ENCODE results near the gene IGFALS. TPM values are rescaled to one million over a fixed set of nuclear protein-coding genes. Genes with fewer than 3 reads are reported as not detected.

Gene IGFALS
- total and polyA plus RNA-seq, 9 donors, result 0.20 to 1.8 (median 0.50) TPM; not detected in 1

DNA sequence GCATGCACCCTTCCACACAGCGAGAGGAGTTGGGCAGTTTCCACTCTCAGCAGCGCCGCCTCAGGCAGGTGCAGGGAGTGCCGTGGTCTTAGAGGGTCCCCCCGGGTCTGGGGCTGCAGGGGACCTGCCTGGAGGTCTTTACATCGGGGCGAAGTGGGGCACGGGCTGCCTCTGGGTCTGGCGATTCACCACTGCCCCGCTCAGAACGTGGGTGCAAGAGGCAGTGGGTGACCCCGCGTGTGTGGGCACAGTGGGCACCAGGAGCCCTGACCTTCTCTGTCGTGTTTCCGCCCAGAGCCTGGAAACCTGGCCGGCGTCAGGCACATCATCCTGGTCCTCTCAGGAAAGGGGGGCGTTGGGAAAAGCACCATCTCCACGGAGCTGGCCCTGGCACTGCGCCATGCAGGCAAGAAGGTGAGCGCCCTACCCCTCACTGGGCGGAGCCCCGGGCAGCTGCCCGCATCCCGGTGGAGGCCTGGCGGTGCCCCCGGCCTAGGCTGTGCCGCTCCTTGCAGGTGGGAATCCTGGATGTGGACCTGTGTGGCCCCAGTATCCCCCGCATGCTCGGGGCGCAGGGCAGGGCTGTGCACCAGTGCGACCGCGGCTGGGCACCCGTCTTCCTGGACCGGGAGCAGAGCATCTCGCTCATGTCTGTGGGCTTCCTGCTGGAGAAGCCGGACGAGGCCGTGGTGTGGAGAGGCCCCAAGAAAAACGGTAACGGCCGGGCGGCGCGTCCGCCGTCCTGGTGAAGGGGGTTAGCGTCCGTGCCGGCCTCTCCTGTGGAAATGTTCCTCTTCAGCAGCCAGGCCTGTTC lies 7.1 kb downstream of the IGFALS start:
- TF ChIP-seq, protein P1, sequence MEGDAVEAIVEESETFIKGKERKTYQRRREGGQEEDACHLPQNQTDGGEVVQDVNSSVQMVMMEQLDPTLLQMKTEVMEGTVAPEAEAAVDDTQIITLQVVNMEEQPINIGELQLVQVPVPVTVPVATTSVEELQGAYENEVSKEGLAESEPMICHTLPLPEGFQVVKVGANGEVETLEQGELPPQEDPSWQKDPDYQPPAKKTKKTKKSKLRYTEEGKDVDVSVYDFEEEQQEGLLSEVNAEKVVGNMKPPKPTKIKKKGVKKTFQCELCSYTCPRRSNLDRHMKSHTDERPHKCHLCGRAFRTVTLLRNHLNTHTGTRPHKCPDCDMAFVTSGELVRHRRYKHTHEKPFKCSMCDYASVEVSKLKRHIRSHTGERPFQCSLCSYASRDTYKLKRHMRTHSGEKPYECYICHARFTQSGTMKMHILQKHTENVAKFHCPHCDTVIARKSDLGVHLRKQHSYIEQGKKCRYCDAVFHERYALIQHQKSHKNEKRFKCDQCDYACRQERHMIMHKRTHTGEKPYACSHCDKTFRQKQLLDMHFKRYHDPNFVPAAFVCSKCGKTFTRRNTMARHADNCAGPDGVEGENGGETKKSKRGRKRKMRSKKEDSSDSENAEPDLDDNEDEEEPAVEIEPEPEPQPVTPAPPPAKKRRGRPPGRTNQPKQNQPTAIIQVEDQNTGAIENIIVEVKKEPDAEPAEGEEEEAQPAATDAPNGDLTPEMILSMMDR (IDR thresholded peaks at IDR 0.05), result no peak
- no peak for TF ChIP-seq POLR2A (IDR thresholded peaks at IDR 0.05)
- no peak for TF ChIP-seq EP300 (IDR thresholded peaks at IDR 0.05)
- peak; percentile 10 to 40 (median 30) for DNase-seq

DNA sequence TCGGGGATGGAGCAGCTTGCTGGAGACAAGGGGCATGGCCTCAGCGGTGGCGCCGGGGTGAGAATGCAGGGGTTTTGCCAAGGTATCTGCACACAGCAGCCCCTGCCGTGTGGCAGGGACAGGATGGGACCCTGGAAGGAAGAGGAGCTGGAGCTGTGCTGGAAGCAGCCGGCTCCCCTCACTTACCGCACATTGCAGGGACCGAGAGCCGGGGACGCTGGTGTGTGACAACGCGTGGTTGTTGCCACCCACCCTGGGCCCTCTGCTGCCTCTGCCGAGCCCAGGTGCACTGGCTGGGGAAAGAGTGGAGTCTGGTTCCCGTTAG lies 7.7 kb downstream of the IGFALS start:
- Histone ChIP-seq H3K4me1 (ENCODE audit: insufficient read depth) (peaks cover 5% of the 10 kb centered on the region), H3K9me3 (no peaks in the 10 kb centered on the region), H3K36me3 (no peaks in the 10 kb centered on the region), H3K27me3 (no peaks in the 10 kb centered on the region), H3K4me3 (no peak overlapping the region), H3K27ac (no peak overlapping the region)
- TF ChIP-seq, protein P1 (IDR thresholded peaks at IDR 0.05), result no peak
- 80 to 84% (median 82%) methylated on average over 14 of the region's 14 CpGs for WGBS, 3 donors
- intact Hi-C loops (cut with DNase I), result no loop called here
- peak in 2 of 5 donors; percentile 22 to 34 for DNase-seq

More for the DNA sequence above, 7.1 kb downstream of the IGFALS start:
- Histone ChIP-seq H3K9me3 (no peaks in the 10 kb centered on the region), H3K36me3 (no peaks in the 10 kb centered on the region), H3K27ac (no peak overlapping the region), H3K4me1 (ENCODE audit: insufficient read depth) (peaks cover 3% of the 10 kb centered on the region), H3K4me3 (no peak overlapping the region), H3K27me3 (no peaks in the 10 kb centered on the region)
- 83 to 88% (median 85%) methylated on average over 47 to 51 of the region's 51 CpGs for WGBS, 3 donors
- intact Hi-C loops (cut with DNase I), result no loop called here

DNA sequence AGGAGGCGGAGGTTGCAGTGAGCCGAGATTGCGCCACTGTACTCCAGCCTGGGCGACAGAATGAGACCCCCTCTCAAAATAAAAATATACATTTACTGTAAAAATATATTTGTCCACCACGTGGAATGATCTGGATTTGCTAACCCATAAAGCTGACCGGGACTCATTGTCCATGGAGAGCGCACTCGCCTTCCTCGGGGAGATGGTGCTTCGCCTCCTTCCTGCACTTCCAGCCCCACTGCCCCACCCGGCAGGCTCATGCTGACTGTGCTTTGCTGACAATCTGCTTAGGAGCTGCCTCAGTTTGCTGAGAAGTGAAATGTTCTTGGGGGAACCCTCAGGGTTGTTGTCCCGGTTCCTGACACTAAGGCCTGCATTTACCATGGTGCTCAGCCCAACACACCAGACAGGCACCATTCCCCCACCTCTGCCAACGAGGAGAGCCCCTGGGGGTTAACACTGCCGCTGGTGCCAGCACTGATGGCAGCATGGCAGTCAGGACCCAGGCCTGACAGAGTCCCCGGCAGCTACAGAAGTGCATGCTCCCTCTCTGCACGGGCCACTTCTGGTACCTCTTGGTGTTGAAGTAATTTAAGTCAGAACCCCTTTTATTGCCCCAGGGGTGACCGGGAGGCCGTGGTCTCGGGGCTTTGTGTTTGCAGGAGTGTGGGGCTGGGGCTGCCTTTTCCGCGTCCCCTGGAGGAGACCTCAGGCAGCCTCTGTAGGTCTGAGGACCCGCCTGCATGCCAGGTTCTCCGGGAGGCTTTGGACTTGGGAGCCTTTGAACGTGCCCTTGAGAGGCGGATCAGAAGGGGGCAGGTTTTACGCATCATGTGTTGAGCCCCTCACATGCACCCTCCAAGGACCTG lies 8.3 kb downstream of the IGFALS start:
- H3K9me3 ChIP-seq, result no peaks in the 10 kb centered on the region
- H3K27ac ChIP-seq, result no peak overlapping the region
- peaks cover 8% of the 10 kb centered on the region for H3K4me1 ChIP-seq (ENCODE audit: insufficient read depth)
- H3K27me3 ChIP-seq, result no peaks in the 10 kb centered on the region
- no peak overlapping the region for H3K4me3 ChIP-seq
- 81 to 85% (median 81%) methylated on average over 25 to 26 of the region's 26 CpGs for WGBS, 3 donors
- intact Hi-C loops (cut with DNase I), result no loop called here
- TF ChIP-seq POLR2A (IDR thresholded peaks at IDR 0.05) (no peak), EP300 (IDR thresholded peaks at IDR 0.05) (no peak)
- TF ChIP-seq, protein P1 (IDR thresholded peaks at IDR 0.05), result no peak
- H3K36me3 ChIP-seq, result no peaks in the 10 kb centered on the region
- peak; percentile 8 to 36 (median 21) for DNase-seq

DNA sequence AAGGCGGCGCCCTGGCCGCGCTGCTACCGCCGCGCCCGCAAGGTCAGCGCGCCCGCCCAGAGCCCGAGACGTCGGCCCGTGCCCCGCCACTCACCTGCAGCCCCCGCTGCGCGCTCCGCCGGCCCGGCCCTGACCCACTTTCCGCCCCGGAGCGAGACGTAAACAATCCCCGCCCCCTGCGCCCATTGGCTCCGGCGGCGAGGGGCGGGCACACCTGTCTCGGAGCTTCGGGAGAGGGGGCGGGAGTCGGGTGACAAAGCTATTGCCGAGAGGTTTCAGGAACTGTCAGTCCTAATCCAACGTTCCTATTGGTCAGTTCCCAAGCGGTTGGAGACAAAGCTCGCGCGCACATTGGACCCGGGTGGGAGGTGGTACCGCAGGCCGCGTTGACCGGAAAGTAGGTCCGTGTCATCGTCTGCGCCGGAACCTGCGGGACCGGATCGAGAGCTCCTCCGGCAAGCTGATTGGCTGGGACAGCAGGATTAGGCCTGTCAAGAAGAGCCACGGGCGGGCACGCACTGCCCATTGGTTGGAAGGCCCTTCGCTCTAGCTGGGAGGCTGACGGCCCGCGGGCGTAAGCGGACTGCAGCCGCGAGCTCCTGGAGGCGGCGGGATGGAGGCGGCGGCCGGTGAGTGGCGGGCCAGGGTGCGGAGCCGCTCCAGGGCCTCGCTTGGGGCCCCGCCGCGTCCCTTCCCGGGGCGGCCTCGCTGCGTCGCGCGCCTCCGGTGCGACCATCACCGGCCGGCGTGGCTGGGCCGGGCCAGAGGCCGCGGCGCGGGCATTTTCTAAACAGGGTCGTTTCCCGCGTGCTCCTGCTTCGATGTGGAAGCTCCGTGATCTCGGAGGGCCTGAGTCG lies 10.9 kb downstream of the IGFALS start, which contains the start of the genes NUBP2 and SPSB3:
TSS of gene NUBP2 (plus strand) at position 553 of the 857 bp plus-strand sequence. CDS start at position 614, 61 bp downstream.
TSS of gene SPSB3 (minus strand) at position 164 of the 857 bp plus-strand sequence. CDS start 1,088 bp downstream, outside the sequence.
- H3K4me3 ChIP-seq, result peak within 1 kb of the TSS; percentile 78
- TF ChIP-seq POLR2A (IDR thresholded peaks at IDR 0.05) (peak; percentile 75), EP300 (IDR thresholded peaks at IDR 0.05) (peak; percentile 77)
- TF ChIP-seq, protein P1 (IDR thresholded peaks at IDR 0.05), result peak in 1 of 3 donors; percentile 38
- no peaks in the 10 kb centered on the region for H3K9me3 ChIP-seq
- no peaks in the 10 kb centered on the region for H3K27me3 ChIP-seq
- DNase-seq, result peak; percentile 99 to 100 (median 99)
- H3K27ac ChIP-seq, result peak within 1 kb of the TSS; percentile 90 to 95
- no peaks in the 10 kb centered on the region for H3K36me3 ChIP-seq
- H3K4me1 ChIP-seq (ENCODE audit: insufficient read depth), result peaks cover 8% of the 10 kb centered on the region
- WGBS, 3 donors, result 0 to 1% (median 1%) methylated on average over 65 to 102 of the region's 102 CpGs
- intact Hi-C loops (cut with DNase I), result no loop called here

All from ovary (tissue), 9 donors.